NCI-H446 treated with DMSO at 0.1 percent for 48 hours (cell line): ENCODE data around the gene PCYOX1L.

ENCODE experiments used
- DNase-seq: peaks from one replicate; lab custom pipeline; 2025; lab: John Stamatoyannopoulos, UW

PCYOX1L gene

GRCh38 chr5:149367972-149368645 is 10.3 kb downstream of the PCYOX1L start:
- no peak for DNase-seq

GRCh38 chr5:149370878-149371277 is 13.0 kb downstream of the PCYOX1L start:
- no peak for DNase-seq

- DNase-seq = no peak
These were observed 13.6 kb downstream of the PCYOX1L start for GRCh38 chr5:149371296-149371962.

- DNase-seq = no peak
These were observed 14.4 kb downstream of the PCYOX1L start for GRCh38 chr5:149372076-149372795.

- no peak for DNase-seq
These were observed 15.1 kb downstream of the PCYOX1L start for GRCh38 chr5:149372932-149373331.

- DNase-seq = no peak
These were observed 16.5 kb downstream of the PCYOX1L start for GRCh38 chr5:149374303-149374702.

- DNase-seq = no peak
These were observed 17.0 kb downstream of the PCYOX1L start for GRCh38 chr5:149374801-149375200.

GRCh38 chr5:149375434-149375833 is 17.6 kb downstream of the PCYOX1L start:
- no peak for DNase-seq

GRCh38 chr5:149376104-149376503 is 18.3 kb downstream of the PCYOX1L start:
- no peak for DNase-seq

GRCh38 chr5:149376711-149377447 is 19.0 kb downstream of the PCYOX1L start:
- DNase-seq = no peak

- no peak for DNase-seq
These were observed 20.5 kb downstream of the PCYOX1L start for GRCh38 chr5:149378241-149378820.

- DNase-seq = no peak
These were observed 21.4 kb downstream of the PCYOX1L start, which contains the start of gene IL17B for GRCh38 chr5:149379177-149379761. TSS of gene IL17B (minus strand) at chr5:149379292. CDS start at chr5:149379225, 67 bp downstream.

GRCh38 chr5:149379818-149380374 is 22.1 kb downstream of the PCYOX1L start:
- no peak for DNase-seq

- DNase-seq = no peak
These were observed 22.7 kb downstream of the PCYOX1L start for GRCh38 chr5:149380466-149381121.

- DNase-seq = no peak
These were observed 23.6 kb downstream of the PCYOX1L start for GRCh38 chr5:149381261-149381985.

GRCh38 chr5:149381986-149382338 is 24.1 kb downstream of the PCYOX1L start:
- no peak for DNase-seq

GRCh38 chr5:149382517-149383220 is 24.8 kb downstream of the PCYOX1L start:
- DNase-seq = no peak

- no peak for DNase-seq
These were observed 25.6 kb downstream of the PCYOX1L start for GRCh38 chr5:149383399-149383798.

- DNase-seq = no peak
These were observed 28.3 kb downstream of the PCYOX1L start for GRCh38 chr5:149386166-149386565.
